ENCODE measurements around the gene RAET1E. TPM values are rescaled to one million over a fixed set of nuclear protein-coding genes. Genes with fewer than 3 reads are reported as not detected.

Gene RAET1E
- total RNA-seq, 1 donor from 2014 or later: not detected

DNA sequence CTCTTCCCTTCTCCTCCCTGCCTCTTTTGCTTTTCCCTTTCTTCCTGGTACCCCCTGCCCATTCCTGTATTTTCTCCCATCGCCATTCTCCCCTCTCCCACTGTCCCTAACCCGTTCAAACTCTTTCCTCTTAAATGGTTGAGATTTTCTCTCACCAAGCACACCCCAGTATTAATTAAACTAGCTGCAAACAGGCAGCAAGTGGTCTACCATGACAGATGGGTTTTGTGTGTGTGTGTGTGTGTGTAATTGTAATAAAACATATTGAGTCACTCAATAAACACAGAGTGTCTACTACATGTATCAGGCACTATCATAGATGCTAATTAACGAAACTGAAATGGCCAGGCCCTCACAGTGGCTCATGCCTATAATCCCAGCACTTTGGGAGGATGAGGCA is 6.7 kb downstream of the RAET1E start:
- no peak overlapping the region for H3K4me3 Mint-ChIP-seq
- H3K4me1 Mint-ChIP-seq: peaks cover 5% of the 10 kb centered on the region
- TF ChIP-seq, protein P1, sequence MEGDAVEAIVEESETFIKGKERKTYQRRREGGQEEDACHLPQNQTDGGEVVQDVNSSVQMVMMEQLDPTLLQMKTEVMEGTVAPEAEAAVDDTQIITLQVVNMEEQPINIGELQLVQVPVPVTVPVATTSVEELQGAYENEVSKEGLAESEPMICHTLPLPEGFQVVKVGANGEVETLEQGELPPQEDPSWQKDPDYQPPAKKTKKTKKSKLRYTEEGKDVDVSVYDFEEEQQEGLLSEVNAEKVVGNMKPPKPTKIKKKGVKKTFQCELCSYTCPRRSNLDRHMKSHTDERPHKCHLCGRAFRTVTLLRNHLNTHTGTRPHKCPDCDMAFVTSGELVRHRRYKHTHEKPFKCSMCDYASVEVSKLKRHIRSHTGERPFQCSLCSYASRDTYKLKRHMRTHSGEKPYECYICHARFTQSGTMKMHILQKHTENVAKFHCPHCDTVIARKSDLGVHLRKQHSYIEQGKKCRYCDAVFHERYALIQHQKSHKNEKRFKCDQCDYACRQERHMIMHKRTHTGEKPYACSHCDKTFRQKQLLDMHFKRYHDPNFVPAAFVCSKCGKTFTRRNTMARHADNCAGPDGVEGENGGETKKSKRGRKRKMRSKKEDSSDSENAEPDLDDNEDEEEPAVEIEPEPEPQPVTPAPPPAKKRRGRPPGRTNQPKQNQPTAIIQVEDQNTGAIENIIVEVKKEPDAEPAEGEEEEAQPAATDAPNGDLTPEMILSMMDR (IDR thresholded peaks at IDR 0.05; ENCODE audit: unreplicated experiment): no peak
- H3K27ac Mint-ChIP-seq: no peak overlapping the region
- H3K9me3 Mint-ChIP-seq: no peaks in the 10 kb centered on the region
- H3K36me3 Mint-ChIP-seq: no peaks in the 10 kb centered on the region
- no peak for DNase-seq (ENCODE audit: low spot score in 2 of 2, unreplicated experiment in 2 of 2)
- peaks cover 64% of the 10 kb centered on the region for H3K27me3 Mint-ChIP-seq (ENCODE audit: low read depth)

DNA sequence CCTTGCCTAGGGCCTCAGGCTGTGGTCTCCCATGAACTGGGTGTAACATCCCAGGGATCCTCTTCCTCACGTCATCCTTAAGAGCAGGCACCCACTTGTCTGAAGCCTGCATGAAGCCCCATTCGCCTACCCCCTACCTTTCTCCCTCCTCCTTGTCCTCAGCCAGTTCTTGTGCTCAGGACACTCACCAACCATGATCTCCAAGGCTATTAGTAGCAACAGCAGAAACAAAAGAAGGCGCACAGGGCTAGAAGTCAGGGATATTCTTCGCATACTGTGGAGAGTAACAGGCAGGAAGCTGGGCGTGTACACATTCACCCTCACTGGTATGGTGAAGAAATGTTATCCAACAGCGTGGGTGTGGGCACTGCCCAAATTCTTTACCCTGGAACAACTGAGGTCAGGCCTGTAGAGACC is 7.3 kb downstream of the RAET1E start:
- peaks cover 64% of the 10 kb centered on the region for H3K27me3 Mint-ChIP-seq (ENCODE audit: low read depth)
- no peak for DNase-seq (ENCODE audit: low spot score in 2 of 2, unreplicated experiment in 2 of 2)
- no peak overlapping the region for H3K4me3 Mint-ChIP-seq
- H3K36me3 Mint-ChIP-seq: no peaks in the 10 kb centered on the region
- TF ChIP-seq, protein P1 (IDR thresholded peaks at IDR 0.05; ENCODE audit: unreplicated experiment): no peak
- H3K27ac Mint-ChIP-seq: no peak overlapping the region
- H3K4me1 Mint-ChIP-seq: peaks cover 1% of the 10 kb centered on the region
- H3K9me3 Mint-ChIP-seq: no peaks in the 10 kb centered on the region

DNA sequence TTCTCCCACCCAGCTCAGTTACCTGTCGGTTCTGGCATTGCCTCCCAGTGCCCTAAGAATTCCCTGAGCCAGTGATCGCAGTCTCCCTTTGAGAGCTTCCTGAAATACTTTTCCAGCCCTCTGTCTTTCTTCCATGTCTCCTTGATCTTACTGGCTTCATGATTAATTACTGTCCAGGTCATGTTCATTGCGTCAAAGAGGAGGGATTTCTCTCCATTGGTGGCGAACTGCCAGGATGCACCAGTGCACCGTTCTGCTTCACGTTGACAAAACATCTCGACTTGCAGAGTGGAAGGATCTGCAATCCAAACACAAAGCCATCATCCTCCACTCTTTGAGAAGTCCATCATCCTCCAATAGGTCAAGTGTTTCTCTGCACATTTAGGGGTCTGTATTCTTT is 8.6 kb downstream of the RAET1E start:
- H3K27ac Mint-ChIP-seq: no peak overlapping the region
- TF ChIP-seq, protein P1 (IDR thresholded peaks at IDR 0.05; ENCODE audit: unreplicated experiment): no peak
- H3K9me3 Mint-ChIP-seq: no peaks in the 10 kb centered on the region
- no peaks in the 10 kb centered on the region for H3K36me3 Mint-ChIP-seq
- H3K4me1 Mint-ChIP-seq: peaks cover 2% of the 10 kb centered on the region
- no peak for DNase-seq (ENCODE audit: low spot score in 2 of 2, unreplicated experiment in 2 of 2)
- H3K4me3 Mint-ChIP-seq: no peak overlapping the region
- H3K27me3 Mint-ChIP-seq (ENCODE audit: low read depth): peaks cover 66% of the 10 kb centered on the region

DNA sequence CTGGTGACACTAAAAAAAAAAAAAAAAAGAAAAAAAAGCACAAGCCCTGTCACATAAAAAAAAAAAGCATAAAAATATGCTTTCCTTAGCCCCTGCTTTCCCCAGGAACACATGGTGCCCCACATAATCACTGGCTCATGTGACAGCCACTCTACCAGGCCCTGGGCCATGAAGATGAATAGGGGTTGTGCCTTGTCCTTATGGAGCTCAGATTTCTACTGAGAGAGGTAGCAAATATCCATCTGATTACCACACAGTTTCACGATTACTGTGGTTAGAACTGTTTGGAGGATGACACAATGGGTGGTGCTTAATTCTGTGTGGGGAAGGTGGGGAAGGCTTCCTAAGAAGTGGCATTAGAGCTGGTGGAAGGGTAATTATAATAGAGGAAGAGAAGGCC is 9.3 kb downstream of the RAET1E start:
- Mint-ChIP-seq H3K27me3 (ENCODE audit: low read depth) (peaks cover 66% of the 10 kb centered on the region), H3K9me3 (no peaks in the 10 kb centered on the region), H3K36me3 (no peaks in the 10 kb centered on the region), H3K4me1 (peaks cover 7% of the 10 kb centered on the region), H3K27ac (no peak overlapping the region), H3K4me3 (no peak overlapping the region)
- TF ChIP-seq, protein P1 (IDR thresholded peaks at IDR 0.05; ENCODE audit: unreplicated experiment): no peak
- DNase-seq (ENCODE audit: low spot score in 2 of 2, unreplicated experiment in 2 of 2): no peak

DNA sequence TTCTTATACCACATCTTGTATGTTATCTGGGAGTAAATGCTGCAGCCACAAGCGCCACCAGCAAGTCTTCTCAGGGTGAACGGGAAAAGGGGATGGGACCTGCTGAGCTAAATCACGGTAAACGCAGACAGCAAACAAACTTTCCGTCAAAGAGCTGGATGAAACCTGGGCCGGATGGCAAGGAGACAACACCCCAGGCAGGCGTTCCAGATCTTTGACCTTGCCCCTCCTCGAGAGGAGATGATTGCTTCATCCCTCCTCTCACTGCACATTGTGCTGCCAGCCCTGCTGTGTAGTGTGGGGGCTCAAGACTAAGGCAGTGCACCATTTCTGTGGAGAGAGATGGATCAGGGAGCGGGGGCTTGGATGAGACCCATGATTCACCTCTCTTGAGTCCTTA is 9.8 kb downstream of the RAET1E start:
- H3K4me3 Mint-ChIP-seq: no peak overlapping the region
- peaks cover 7% of the 10 kb centered on the region for H3K4me1 Mint-ChIP-seq
- H3K27me3 Mint-ChIP-seq (ENCODE audit: low read depth): peaks cover 62% of the 10 kb centered on the region
- no peak for DNase-seq (ENCODE audit: low spot score in 2 of 2, unreplicated experiment in 2 of 2)
- no peaks in the 10 kb centered on the region for H3K36me3 Mint-ChIP-seq
- H3K9me3 Mint-ChIP-seq: no peaks in the 10 kb centered on the region
- no peak overlapping the region for H3K27ac Mint-ChIP-seq
- TF ChIP-seq, protein P1 (IDR thresholded peaks at IDR 0.05; ENCODE audit: unreplicated experiment): no peak

DNA sequence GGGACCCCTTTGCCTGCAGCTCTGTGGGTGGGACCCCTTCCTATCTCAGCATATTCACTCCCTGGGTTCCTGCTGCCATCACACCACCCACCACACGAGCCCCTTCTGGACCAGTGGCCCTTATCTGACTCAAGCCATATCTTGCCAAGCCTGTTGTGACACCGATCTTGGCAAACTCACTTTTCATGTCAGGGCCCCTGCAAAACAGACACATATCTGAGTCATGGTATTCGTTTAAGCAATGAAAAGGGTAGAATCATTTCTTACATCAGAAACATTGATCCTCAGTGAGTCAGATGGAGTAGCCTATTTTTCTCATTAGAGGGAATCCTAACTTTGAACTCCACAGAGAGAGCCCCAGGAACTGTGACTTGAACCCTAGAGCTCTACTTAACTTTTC is 10.6 kb downstream of the RAET1E start:
- H3K4me1 Mint-ChIP-seq: peaks cover 7% of the 10 kb centered on the region
- TF ChIP-seq, protein P1 (IDR thresholded peaks at IDR 0.05; ENCODE audit: unreplicated experiment): no peak
- H3K27ac Mint-ChIP-seq: no peak overlapping the region
- no peaks in the 10 kb centered on the region for H3K9me3 Mint-ChIP-seq
- H3K4me3 Mint-ChIP-seq: no peak overlapping the region
- no peaks in the 10 kb centered on the region for H3K36me3 Mint-ChIP-seq
- peaks cover 54% of the 10 kb centered on the region for H3K27me3 Mint-ChIP-seq (ENCODE audit: low read depth)
- DNase-seq (ENCODE audit: low spot score in 2 of 2, unreplicated experiment in 2 of 2): no peak
